GM19099 (cell line): Measurements from ENCODE around the gene SMCO1.

ENCODE experiments used
- POLR2A ChIP-seq: IDR thresholded peaks from 3 replicates; pipeline ENCODE4 v1.6.1; 2011; ENCODE audit warnings: low read depth; ENCODE audit not compliant: insufficient read length; ENCODE audit errors: extremely low read depth

The SMCO1 gene

GRCh38 chr3:196501316-196502044, 13.7 kb downstream of the SMCO1 start:
- TF ChIP-seq POLR2A = no peak

DNA sequence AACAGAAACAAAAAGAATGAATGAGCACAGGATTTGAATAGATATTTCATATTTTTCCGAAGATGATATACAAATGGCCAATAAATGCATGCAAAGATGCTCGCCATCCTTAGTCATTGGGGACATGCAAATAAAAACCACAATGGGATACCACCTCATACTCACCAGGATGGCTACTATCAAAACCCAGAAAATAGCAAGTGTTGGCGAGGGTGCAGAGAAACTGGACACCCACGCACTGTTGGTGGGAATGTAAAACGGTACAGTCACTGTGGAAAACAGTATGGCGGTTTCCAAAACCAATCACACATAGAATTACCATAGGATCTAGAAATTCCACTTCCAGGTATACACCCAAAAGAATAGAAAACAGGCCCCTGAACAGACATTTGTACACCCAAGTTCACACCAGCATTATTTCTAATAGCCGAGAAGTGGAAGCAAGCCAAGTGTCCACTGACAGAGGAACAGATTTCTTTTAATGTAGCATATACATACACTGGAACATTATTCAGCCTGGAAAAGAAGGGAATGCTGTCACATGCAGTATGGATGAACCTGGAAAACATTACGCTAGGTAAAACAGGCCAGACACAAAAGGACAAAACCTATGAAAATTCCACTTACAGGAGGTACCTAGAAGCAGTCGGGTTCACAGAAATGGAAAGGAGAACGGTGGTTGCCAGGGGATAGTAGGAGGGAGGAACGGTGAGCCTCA, 15.2 kb downstream of the SMCO1 start:
- TF ChIP-seq POLR2A = no peak

DNA sequence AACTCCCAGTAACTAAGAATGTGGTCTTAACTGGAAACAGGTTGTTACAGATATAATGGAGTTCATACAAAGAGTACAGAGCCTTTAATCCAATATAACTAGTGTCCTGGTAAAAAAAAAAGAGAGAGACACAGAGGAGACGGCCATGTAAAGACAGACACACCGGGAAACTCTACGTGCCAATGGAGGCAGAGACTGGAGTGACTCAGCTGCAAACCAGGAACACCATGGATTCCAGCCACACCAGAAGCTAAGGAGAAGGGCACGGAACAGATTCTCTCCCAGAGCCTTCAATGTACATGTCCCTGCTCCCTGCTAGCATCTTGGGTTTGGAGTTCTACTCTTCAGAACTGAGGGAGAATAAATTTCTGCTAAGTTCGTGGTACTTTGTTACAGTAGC, 16.1 kb downstream of the SMCO1 start:
- TF ChIP-seq POLR2A = no peak

GRCh38 chr3:196498297-196498696, 16.8 kb downstream of the SMCO1 start:
- TF ChIP-seq POLR2A = no peak

DNA sequence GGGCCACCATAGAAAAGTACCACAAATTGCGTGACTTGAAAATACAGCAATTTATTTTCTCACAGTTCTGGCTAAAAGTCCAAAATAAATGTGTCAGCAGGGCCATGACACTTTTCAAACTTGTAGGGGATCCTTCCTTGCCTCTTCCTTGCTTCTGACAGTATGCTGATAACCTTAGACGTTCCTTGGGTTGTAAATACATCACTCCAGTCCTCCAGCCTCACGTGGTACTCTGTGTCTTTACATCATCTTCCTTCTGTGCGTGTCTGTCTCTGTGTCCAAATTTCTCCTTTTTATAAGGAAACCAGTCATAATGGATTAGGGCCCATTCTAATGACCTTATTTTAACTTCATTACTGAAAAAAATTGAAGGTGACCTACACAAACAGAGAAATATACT, 19.0 kb downstream of the SMCO1 start:
- no peak for TF ChIP-seq POLR2A

DNA sequence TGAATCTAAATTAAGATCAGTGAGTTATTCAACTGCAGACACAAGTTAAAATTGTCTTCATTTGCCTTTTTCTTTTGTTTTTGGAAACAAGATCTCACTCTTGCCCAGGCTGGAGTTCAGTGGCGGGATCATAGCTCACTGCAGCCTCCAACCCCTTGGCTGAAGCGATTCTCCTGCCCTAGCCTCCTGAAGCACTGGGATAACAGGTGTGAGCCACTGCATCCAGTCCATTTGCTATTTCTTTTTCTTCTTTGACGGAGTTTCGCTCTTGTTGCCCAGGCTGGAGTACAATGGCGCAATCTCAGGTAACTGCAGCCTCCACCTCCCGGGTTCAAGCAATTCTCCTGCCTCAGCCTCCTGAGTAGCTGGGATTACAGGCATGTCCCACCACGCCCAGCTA, 21.9 kb downstream of the SMCO1 start:
- TF ChIP-seq POLR2A = no peak

- TF ChIP-seq POLR2A = no peak
Measured at GRCh38 chr3:196492080-196492479, 23.1 kb downstream of the SMCO1 start.

DNA sequence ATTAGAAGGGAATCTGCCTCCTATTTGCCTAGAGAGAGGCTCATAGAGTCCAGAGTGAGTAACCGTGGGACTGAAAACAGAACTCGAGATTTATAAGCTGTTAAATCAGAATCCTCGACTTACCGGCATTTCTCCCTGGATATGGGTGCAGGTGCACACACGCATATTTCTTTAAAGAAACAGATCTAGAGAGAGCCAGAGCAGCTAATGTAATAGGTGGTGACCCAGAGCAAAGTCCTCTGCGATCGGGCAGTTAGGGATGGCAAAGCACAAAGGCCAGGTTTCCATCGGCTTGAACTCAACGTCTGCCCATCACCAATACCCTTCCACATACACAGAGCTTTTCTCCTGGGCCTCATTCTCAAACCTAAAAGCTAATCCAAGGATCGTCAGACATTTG, 25.4 kb downstream of the SMCO1 start:
- TF ChIP-seq POLR2A = no peak

DNA sequence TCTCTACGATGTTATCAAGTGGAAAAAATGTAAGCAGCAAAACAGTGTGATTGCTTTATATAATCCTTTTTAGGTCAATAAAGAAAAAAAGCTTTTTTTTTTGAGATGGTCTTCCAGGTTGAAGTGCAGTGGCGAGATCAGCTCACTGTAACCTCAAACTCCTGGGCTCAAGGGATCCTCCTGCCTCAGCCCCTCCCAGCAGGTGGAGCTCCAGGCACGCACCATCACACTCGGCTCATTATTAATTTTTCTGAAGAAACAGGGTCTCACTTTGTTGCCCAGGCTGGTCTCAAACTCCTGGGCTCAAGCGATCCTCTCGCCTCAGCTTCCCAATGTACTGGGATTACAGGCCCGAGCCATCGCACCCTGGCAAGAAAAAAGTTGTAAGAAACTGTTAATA, 28.9 kb downstream of the SMCO1 start:
- no peak for TF ChIP-seq POLR2A

DNA sequence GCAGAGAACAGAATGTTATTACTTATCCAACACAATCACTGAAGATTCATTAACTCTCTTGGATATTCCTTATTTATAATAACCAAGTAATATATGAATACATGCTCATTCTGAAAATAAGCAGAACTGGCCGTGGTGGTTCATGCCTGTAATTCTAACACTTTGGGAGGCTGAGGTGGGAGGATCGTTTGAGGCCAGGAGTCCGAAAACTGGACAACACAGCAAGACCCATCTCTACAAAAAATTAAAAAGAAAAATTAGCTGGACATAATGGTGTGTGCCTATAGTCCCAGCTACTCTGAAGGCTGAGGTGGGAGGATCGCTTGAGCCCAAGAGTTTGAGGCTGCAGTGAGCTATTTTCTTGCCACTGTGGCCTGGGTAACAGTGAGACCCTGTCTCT, 37.5 kb downstream of the SMCO1 start:
- no peak for TF ChIP-seq POLR2A

- no peak for TF ChIP-seq POLR2A
Measured at GRCh38 chr3:196472286-196472685, 42.9 kb downstream of the SMCO1 start.

- TF ChIP-seq POLR2A = no peak
Measured at GRCh38 chr3:196471551-196471950, 43.6 kb downstream of the SMCO1 start.

DNA sequence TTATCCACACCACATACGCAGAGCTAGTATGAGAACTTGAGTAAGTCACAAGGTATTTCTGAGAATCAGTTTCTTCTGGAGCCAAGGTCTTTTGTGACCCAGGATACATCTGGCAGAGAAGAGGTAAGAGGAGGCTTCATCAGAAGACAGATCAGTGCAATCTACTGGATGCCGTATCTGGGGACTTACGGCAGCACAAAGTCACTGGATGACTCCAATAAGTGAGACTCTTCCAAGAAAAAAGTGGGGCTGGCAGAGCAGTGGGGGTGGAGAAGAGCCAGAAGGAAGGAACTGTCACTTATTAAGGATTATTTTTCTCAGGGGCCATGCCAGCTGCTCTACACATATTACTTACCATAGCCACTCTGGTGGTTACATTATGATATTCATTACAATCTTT, 51.3 kb downstream of the SMCO1 start:
- no peak for TF ChIP-seq POLR2A

DNA sequence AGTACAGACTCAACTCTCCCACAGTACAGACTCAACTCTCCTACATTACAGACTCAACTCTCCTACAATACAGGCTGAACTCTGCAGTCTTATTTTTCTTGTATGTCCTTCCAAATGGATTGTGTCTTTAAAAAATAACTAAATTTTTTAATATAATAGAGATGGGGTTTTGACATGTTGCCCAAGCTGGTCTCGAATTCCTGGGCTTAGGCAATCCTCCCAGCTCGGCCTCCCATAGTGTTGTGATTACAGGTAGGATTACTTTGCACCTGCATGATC, 51.7 kb downstream of the SMCO1 start:
- TF ChIP-seq POLR2A = no peak

DNA sequence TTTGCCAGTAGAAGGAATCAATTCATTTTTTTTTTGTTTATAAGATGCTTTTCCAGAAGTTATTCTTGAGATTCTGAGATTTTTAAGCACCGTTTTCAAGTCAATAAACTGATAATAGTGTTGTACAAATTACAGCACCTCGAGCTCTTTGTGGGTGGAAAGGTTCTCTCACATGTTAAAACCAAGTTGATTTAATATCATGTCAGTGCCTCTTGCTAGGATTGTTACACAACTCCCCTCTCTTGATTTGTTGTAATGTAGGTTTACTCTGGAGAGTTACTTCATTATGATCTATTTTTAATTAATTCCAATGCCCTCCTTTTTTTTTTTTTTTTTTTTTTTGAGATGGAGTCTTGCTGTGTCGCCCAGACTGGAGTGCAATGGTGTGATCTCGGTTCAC, 57.1 kb downstream of the SMCO1 start:
- no peak for TF ChIP-seq POLR2A
